Osteoblast (primary cell): ENCODE data around the gene TPM3. TPM values are rescaled to one million over a fixed set of nuclear protein-coding genes. Genes with fewer than 3 reads are reported as not detected.

ENCODE experiments used
- DNase-seq: peaks from one replicate; pipeline ENCODE4 v3.0.0; 2011; ENCODE audit warnings: low spot score, mixed read lengths; ENCODE audit not compliant: insufficient read length; ENCODE audit errors: missing footprints
- H2AFZ ChIP-seq: 2 replicates; pipeline ENCODE4 v1.6.0; 2011; ENCODE audit warnings: mild to moderate bottlenecking, low read length
- H3K27ac ChIP-seq: 2 replicates; pipeline ENCODE4 v1.5.1; 2011; ENCODE audit warnings: mild to moderate bottlenecking, low read depth, low read length, moderate library complexity
- H3K27me3 ChIP-seq: 2 replicates; pipeline ENCODE4 v1.6.0; 2012; ENCODE audit warnings: mild to moderate bottlenecking, control low read depth, inconsistent platforms, low read length, moderate library complexity; ENCODE audit not compliant: insufficient read depth
- H3K36me3 ChIP-seq: 2 replicates; pipeline ENCODE4 v1.5.1; 2011; ENCODE audit warnings: mild to moderate bottlenecking, low read length, control low read depth, moderate library complexity; ENCODE audit not compliant: insufficient read depth
- H3K4me1 ChIP-seq: 2 replicates; pipeline ENCODE4 v1.5.1; 2011; ENCODE audit warnings: mild to moderate bottlenecking, low read length, control low read depth, moderate library complexity; ENCODE audit not compliant: insufficient read depth
- H3K4me2 ChIP-seq: 2 replicates; pipeline ENCODE4 v1.6.0; 2011; ENCODE audit warnings: mild to moderate bottlenecking, low read length; ENCODE audit not compliant: insufficient read depth
- H3K4me3 ChIP-seq: fragments of 200-600 bp; sonication (generic); 3 replicates; pipeline ENCODE4 v1.5.1; 2012; ENCODE audit warnings: mild to moderate bottlenecking, low read length, inconsistent platforms; ENCODE audit not compliant: insufficient read depth
- H3K79me2 ChIP-seq: 2 replicates; pipeline ENCODE4 v1.6.0; 2012; ENCODE audit warnings: mild to moderate bottlenecking, low read length, control low read depth, inconsistent platforms; ENCODE audit not compliant: insufficient read depth
- H3K9me3 ChIP-seq: 2 replicates; pipeline ENCODE4 v1.5.1; 2011; ENCODE audit warnings: low read depth, low read length, control low read depth
- H4K20me1 ChIP-seq: 2 replicates; pipeline ENCODE4 v1.6.0; 2012; ENCODE audit warnings: mild to moderate bottlenecking, low read length, control low read depth; ENCODE audit not compliant: insufficient read depth
- total RNA-seq: library from RNA; depleted of rRNA; stranded (reverse); fragments of >200 nt; gene quantifications from 2 replicates; pipeline ENCODE4 v1.2.3, GENCODE V29; 2012
- TF ChIP-seq, protein P1 (sequence below): IDR thresholded peaks from 2 replicates; pipeline ENCODE4 v1.5.1; 2011; ENCODE audit warnings: mild to moderate bottlenecking, low read depth, low read length, moderate library complexity; ENCODE audit errors: extremely low read depth

The TPM3 gene
- total RNA-seq, 1 donor, result 299 TPM

DNA sequence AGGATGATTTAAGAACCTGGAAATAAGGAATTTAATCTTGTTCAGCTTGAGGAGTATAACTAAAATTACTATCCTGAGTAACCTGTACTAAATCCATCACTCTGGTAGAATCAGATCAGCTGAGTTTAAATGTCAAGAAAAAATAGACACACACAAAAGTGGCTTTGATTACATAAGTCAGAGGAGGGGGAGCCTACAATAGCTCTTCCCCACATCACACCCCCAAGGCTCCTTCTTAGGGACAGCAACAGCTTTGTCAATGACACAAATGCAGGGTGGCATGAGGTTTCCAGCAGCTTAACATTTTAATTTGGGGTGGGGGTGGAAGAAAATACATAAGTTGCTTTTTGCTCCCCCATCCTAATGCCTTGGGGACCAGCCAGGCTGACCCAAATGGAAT is 24.4 kb downstream of the TPM3 start:
- TF ChIP-seq, protein P1, sequence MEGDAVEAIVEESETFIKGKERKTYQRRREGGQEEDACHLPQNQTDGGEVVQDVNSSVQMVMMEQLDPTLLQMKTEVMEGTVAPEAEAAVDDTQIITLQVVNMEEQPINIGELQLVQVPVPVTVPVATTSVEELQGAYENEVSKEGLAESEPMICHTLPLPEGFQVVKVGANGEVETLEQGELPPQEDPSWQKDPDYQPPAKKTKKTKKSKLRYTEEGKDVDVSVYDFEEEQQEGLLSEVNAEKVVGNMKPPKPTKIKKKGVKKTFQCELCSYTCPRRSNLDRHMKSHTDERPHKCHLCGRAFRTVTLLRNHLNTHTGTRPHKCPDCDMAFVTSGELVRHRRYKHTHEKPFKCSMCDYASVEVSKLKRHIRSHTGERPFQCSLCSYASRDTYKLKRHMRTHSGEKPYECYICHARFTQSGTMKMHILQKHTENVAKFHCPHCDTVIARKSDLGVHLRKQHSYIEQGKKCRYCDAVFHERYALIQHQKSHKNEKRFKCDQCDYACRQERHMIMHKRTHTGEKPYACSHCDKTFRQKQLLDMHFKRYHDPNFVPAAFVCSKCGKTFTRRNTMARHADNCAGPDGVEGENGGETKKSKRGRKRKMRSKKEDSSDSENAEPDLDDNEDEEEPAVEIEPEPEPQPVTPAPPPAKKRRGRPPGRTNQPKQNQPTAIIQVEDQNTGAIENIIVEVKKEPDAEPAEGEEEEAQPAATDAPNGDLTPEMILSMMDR, result no peak
- Histone ChIP-seq H3K27ac (no peak overlapping the region), H3K79me2 (peaks cover 82% of the 10 kb centered on the region), H4K20me1 (peaks cover 49% of the 10 kb centered on the region), H3K4me1 (peaks cover 4% of the 10 kb centered on the region), H3K36me3 (peaks cover 89% of the 10 kb centered on the region), H2AFZ (no peak overlapping the region), H3K27me3 (no peaks in the 10 kb centered on the region), H3K4me3 (no peak overlapping the region), H3K4me2 (no peak overlapping the region), H3K9me3 (no peaks in the 10 kb centered on the region)
- DNase-seq, result no peak

DNA sequence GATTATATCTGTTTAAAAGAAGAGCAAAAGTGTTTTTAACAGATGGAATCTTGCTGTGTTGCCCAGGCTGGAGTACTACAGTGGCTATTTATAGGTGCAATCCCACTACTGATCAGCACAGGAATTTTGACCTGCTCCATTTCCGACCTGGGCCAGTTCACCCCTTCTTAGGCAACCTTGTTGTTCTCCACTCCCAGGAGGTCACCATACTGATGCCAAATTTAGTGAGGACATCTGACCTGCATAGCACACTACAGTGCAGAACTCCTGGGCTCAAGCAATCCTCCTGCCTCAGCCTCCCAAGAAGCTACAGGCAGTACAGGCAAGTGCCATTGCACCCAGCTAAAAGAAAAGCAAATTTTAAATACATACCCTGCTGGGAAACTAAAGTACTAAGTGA is 25.7 kb downstream of the TPM3 start:
- no peak overlapping the region for H3K4me3 ChIP-seq
- no peak overlapping the region for H3K27ac ChIP-seq
- DNase-seq, result no peak
- H3K4me2 ChIP-seq, result no peak overlapping the region
- peaks cover 4% of the 10 kb centered on the region for H3K4me1 ChIP-seq
- TF ChIP-seq, protein P1, result no peak
- H3K9me3 ChIP-seq, result no peaks in the 10 kb centered on the region
- H4K20me1 ChIP-seq, result peaks cover 40% of the 10 kb centered on the region
- no peak overlapping the region for H2AFZ ChIP-seq
- peaks cover 80% of the 10 kb centered on the region for H3K79me2 ChIP-seq
- no peaks in the 10 kb centered on the region for H3K27me3 ChIP-seq
- peaks cover 88% of the 10 kb centered on the region for H3K36me3 ChIP-seq

- Histone ChIP-seq H3K36me3 (peaks cover 88% of the 10 kb centered on the region), H3K79me2 (peaks cover 55% of the 10 kb centered on the region), H3K9me3 (no peaks in the 10 kb centered on the region), H4K20me1 (peaks cover 24% of the 10 kb centered on the region), H3K27me3 (no peaks in the 10 kb centered on the region), H3K4me1 (peaks cover 6% of the 10 kb centered on the region), H3K4me2 (no peak overlapping the region), H3K27ac (no peak overlapping the region), H3K4me3 (no peak overlapping the region), H2AFZ (no peak overlapping the region)
- TF ChIP-seq, protein P1, result no peak
- DNase-seq, result no peak
Observed at GRCh38 chr1:154159554-154159953, 32.3 kb downstream of the TPM3 start.

DNA sequence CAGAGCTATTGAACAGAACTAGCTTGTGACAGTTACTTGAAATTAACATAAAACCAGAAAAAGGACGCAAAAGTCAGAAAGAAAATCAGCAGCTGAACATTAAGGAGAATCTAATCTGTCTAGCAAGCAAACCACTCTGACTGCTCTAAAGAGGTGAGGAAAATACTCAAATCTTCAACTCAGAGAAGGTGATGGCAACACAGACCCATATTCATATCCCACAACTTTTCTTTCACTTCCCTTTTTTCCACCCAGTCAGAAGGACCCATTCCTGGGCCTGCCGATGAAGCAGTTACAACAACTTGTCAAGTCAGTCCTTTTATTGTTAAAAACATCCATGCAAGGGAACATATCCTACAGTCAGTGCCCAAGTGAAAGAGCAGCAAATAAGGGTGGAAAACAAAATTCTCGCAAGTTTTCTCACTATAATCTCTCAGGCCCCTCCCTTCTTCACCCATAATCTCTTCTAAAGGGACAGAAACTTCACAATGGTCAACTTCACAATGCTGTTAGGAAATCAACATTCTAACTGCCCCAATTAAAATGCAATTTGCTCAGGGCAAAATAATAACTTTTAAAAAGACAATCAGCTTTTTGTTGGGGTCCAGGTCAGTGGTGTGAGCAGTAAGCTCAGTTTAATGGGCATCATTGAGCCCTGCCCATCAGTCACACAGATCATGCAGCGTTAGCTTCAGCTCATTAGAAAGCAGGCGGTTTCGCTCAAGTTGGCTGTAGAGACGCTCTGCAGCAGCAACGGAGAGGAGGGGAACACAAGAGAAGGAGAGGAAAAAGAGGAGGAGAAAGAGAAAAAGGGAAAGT is 33.4 kb downstream of the TPM3 start:
- no peaks in the 10 kb centered on the region for H3K9me3 ChIP-seq
- H2AFZ ChIP-seq, result no peak overlapping the region
- H3K79me2 ChIP-seq, result peaks cover 46% of the 10 kb centered on the region
- no peak for DNase-seq
- peaks cover 79% of the 10 kb centered on the region for H3K36me3 ChIP-seq
- no peak overlapping the region for H3K4me2 ChIP-seq
- H3K27ac ChIP-seq, result no peak overlapping the region
- H4K20me1 ChIP-seq, result peaks cover 17% of the 10 kb centered on the region
- H3K4me1 ChIP-seq, result peaks cover 6% of the 10 kb centered on the region
- H3K27me3 ChIP-seq, result no peaks in the 10 kb centered on the region
- TF ChIP-seq, protein P1, result no peak
- H3K4me3 ChIP-seq, result no peak overlapping the region
